KMS-11 (cell line): Measurements from ENCODE around the gene TRMO.

Experiments
- H2AFZ ChIP-seq: fragments of 200-600 bp; sonication (generic); 2 replicates; pipeline ENCODE4 v1.6.1; 2016; ENCODE audit warnings: antibody characterized with exemption, mixed run types, low read depth
- H3K27ac ChIP-seq: fragments of 200-600 bp; sonication (generic); 2 replicates; pipeline ENCODE4 v1.6.1; 2016; ENCODE audit warnings: mild to moderate bottlenecking, mixed run types
- H3K27me3 ChIP-seq: fragments of 200-600 bp; sonication (generic); 2 replicates; pipeline ENCODE4 v1.6.1; 2017; ENCODE audit warnings: mild to moderate bottlenecking, low read depth, mixed run types, moderate library complexity; ENCODE audit not compliant: insufficient read depth
- H3K36me3 ChIP-seq: fragments of 200-600 bp; sonication (generic); 2 replicates; pipeline ENCODE4 v1.6.1; 2017; ENCODE audit warnings: mild to moderate bottlenecking, mixed run types; ENCODE audit not compliant: insufficient read depth
- H3K4me1 ChIP-seq: fragments of 200-600 bp; sonication (generic); 2 replicates; pipeline ENCODE4 v1.6.1; 2016; ENCODE audit warnings: mild to moderate bottlenecking, low read depth, mixed run types; ENCODE audit not compliant: poor library complexity, severe bottlenecking
- H3K4me2 ChIP-seq: fragments of 200-600 bp; sonication (generic); 2 replicates; pipeline ENCODE4 v1.7.0; 2016; ENCODE audit warnings: mild to moderate bottlenecking, mixed run types
- H3K4me3 ChIP-seq: fragments of 200-600 bp; sonication (generic); IDR thresholded peaks from 2 replicates; pipeline ENCODE4 v1.6.1; 2017; ENCODE audit warnings: low read depth, low read length, mixed read lengths; ENCODE audit not compliant: insufficient read depth
- H3K79me2 ChIP-seq: fragments of 200-600 bp; sonication (generic); 2 replicates; pipeline ENCODE4 v1.6.1; 2016; ENCODE audit warnings: low read depth, mixed run types; ENCODE audit not compliant: insufficient read depth
- H3K9ac ChIP-seq: fragments of 200-600 bp; sonication (generic); 2 replicates; pipeline ENCODE4 v1.6.1; 2016; ENCODE audit warnings: mild to moderate bottlenecking, mixed run types
- H4K20me1 ChIP-seq: fragments of 200-600 bp; sonication (generic); 2 replicates; pipeline ENCODE4 v1.6.1; 2016; ENCODE audit warnings: mild to moderate bottlenecking, mixed run types; ENCODE audit not compliant: insufficient read depth
- CTCF ChIP-seq: fragments of 200-600 bp; sonication (generic); conservative IDR thresholded peaks from 2 replicates; pipeline ENCODE4 v1.6.1; 2017; ENCODE audit warnings: low read depth, mild to moderate bottlenecking, antibody characterized with exemption, low read length, moderate library complexity, mixed read lengths

TRMO gene

DNA sequence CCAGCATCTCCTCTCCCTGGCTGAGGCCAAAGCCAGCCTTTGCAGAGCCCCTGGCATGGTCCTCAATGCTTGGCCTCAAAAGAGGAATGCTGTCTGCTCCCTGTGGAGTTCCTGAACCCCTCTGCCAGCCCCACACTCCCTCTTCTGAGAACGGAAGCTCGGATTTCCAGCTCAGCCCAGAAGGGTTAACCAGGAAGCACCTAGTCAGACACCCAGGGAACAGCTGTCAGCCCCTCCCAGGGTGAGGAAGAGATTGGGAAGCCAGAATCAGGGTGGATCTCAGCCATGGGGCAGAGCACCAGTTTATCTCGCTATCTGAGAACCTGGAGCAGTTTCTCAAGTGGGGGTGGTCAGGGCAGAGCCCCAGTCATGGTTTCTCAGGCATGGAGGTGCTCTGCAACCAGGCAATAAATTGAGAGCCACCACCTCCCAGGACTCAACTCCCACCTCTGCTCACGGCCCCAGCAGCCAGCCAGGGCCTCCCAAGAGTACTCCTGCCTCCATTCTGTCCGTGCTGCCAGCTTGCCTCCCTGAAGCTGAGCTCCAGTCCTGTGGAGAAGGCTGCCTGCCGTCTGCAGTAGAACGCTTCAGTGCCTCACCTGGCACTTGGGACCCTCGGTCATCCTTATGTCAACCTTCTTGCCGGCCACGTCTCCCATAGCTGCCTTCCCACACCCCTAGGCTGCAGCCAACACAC, 61.7 kb downstream of the TRMO start:
- no peaks in the 10 kb centered on the region for H3K27me3 ChIP-seq

GRCh38 chr9:97859346-97859745, 63.0 kb downstream of the TRMO start:
- TF ChIP-seq CTCF: no peak
- H3K4me1 ChIP-seq: no peaks in the 10 kb centered on the region
- no peak overlapping the region for H3K9ac ChIP-seq
- H3K4me2 ChIP-seq: no peak overlapping the region
- H3K27me3 ChIP-seq: no peaks in the 10 kb centered on the region
- H3K36me3 ChIP-seq: no peaks in the 10 kb centered on the region
- no peak overlapping the region for H2AFZ ChIP-seq
- H3K79me2 ChIP-seq: no peaks in the 10 kb centered on the region
- no peaks in the 10 kb centered on the region for H4K20me1 ChIP-seq
- no peak overlapping the region for H3K27ac ChIP-seq
- H3K4me3 ChIP-seq: no peak overlapping the region

More for the DNA sequence above, 61.7 kb downstream of the TRMO start:
- H3K27ac ChIP-seq: no peak overlapping the region
- H2AFZ ChIP-seq: no peak overlapping the region
- no peaks in the 10 kb centered on the region for H3K36me3 ChIP-seq
- H4K20me1 ChIP-seq: no peaks in the 10 kb centered on the region
- no peak overlapping the region for H3K9ac ChIP-seq
- H3K4me2 ChIP-seq: no peak overlapping the region
- no peak for TF ChIP-seq CTCF
- H3K4me1 ChIP-seq: no peaks in the 10 kb centered on the region
- no peak overlapping the region for H3K4me3 ChIP-seq
- no peaks in the 10 kb centered on the region for H3K79me2 ChIP-seq

DNA sequence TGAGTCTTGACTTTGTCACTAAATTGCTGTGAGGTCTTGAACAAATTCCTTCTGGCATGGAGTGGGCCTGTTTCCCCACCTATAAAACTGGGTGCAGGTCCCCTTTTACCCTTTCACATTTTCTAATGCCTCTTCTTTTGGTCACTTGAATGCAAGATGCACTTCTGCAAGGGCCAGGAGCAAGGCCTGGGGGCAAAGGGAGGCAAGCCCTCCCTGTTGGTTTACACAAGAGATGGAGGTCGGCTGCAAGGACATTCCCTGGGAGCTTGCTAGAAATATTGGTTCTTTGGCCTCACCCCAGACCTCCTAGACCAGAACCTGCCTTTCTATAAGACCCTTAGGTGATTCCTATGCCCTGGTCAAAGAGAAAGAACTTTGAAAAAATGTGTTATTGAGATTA, 63.5 kb downstream of the TRMO start:
- Histone ChIP-seq H3K4me1 (no peaks in the 10 kb centered on the region), H4K20me1 (no peaks in the 10 kb centered on the region), H3K9ac (no peak overlapping the region), H3K4me3 (no peak overlapping the region), H3K79me2 (no peaks in the 10 kb centered on the region), H3K27ac (no peak overlapping the region), H3K27me3 (no peaks in the 10 kb centered on the region), H2AFZ (no peak overlapping the region), H3K36me3 (no peaks in the 10 kb centered on the region), H3K4me2 (no peak overlapping the region)
- no peak for TF ChIP-seq CTCF

- no peak overlapping the region for H3K4me3 ChIP-seq
- H3K27me3 ChIP-seq: no peaks in the 10 kb centered on the region
- H2AFZ ChIP-seq: no peak overlapping the region
- no peak overlapping the region for H3K4me2 ChIP-seq
- no peak overlapping the region for H3K9ac ChIP-seq
- no peaks in the 10 kb centered on the region for H3K36me3 ChIP-seq
- no peaks in the 10 kb centered on the region for H3K79me2 ChIP-seq
- no peaks in the 10 kb centered on the region for H3K4me1 ChIP-seq
- H4K20me1 ChIP-seq: no peaks in the 10 kb centered on the region
- no peak for TF ChIP-seq CTCF
- H3K27ac ChIP-seq: no peak overlapping the region
Observed at GRCh38 chr9:97858393-97858713, 63.9 kb downstream of the TRMO start.
